Keratinocyte (primary cell): ENCODE results near the gene IQGAP3. TPM values are rescaled to one million over a fixed set of nuclear protein-coding genes. Genes with fewer than 3 reads are reported as not detected.

ENCODE experiments used
- DNase-seq: peaks from one replicate; pipeline ENCODE4 v3.0.0-alpha.2; 2011; ENCODE audit warnings: low read depth, missing footprints, low spot score
- FAIRE-seq: peaks from 2 replicates; lab custom pipeline; 2011; peaks lifted over from hg19 to GRCh38; lab: Jason Lieb, UNC
- H2AFZ ChIP-seq: 2 replicates; pipeline ENCODE4 v1.6.0; 2012; ENCODE audit warnings: low read length, control low read depth, inconsistent platforms; ENCODE audit not compliant: control insufficient read depth
- H3K27ac ChIP-seq: 2 replicates; pipeline ENCODE4 v1.5.1; 2011; ENCODE audit warnings: low read length; ENCODE audit not compliant: control insufficient read depth, insufficient read depth
- H3K27me3 ChIP-seq: 3 replicates; pipeline ENCODE4 v1.6.0; 2011; ENCODE audit warnings: low read length; ENCODE audit not compliant: control insufficient read depth, insufficient read depth; ENCODE audit errors: extremely low read depth
- H3K36me3 ChIP-seq, 2 experiments: 2 replicates in 1 of 2; 3 replicates in 1 of 2; pipeline ENCODE4 v1.5.1; 2011; ENCODE audit warnings: low read length in 2 of 2, mild to moderate bottlenecking in 1 of 2; ENCODE audit not compliant: control insufficient read depth in 2 of 2, insufficient read depth in 2 of 2; ENCODE audit errors: extremely low read depth in 1 of 2
- H3K4me1 ChIP-seq: 3 replicates; pipeline ENCODE4 v1.5.1; 2011; ENCODE audit warnings: low read length; ENCODE audit not compliant: control insufficient read depth, insufficient read depth; ENCODE audit errors: extremely low read depth
- H3K4me2 ChIP-seq: 3 replicates; pipeline ENCODE4 v1.6.0; 2011; ENCODE audit warnings: low read depth, low read length; ENCODE audit not compliant: control insufficient read depth, insufficient read depth; ENCODE audit errors: extremely low read depth
- H3K4me3 ChIP-seq, 3 experiments: fragments of 200-600 bp in 1 of 3; sonication (generic) in 1 of 3; 2 replicates in 2 of 3; 3 replicates in 1 of 3; pipeline ENCODE4 v1.5.1; 2011 to 2016; ENCODE audit warnings: low read length in 3 of 3, mild to moderate bottlenecking in 3 of 3, control low read depth in 2 of 3, inconsistent platforms in 1 of 3, low read depth in 1 of 3, mixed read lengths in 1 of 3, mixed run types in 1 of 3, moderate library complexity in 1 of 3; ENCODE audit not compliant: control insufficient read depth in 2 of 3, insufficient read depth in 2 of 3; ENCODE audit errors: extremely low read depth in 1 of 3
- H3K79me2 ChIP-seq: 2 replicates; pipeline ENCODE4 v1.6.0; 2012; ENCODE audit warnings: low read length; ENCODE audit not compliant: control insufficient read depth, insufficient read depth
- H3K9ac ChIP-seq: 3 replicates; pipeline ENCODE4 v1.6.0; 2011; ENCODE audit warnings: low read length; ENCODE audit not compliant: control insufficient read depth, insufficient read depth; ENCODE audit errors: extremely low read depth
- H3K9me1 ChIP-seq: 3 replicates; pipeline ENCODE4 v1.6.0; 2011; ENCODE audit warnings: low read length; ENCODE audit not compliant: control insufficient read depth, insufficient read depth; ENCODE audit errors: extremely low read depth
- H3K9me3 ChIP-seq: 2 replicates; pipeline ENCODE4 v1.5.1; 2012; ENCODE audit warnings: low read depth, low read length; ENCODE audit not compliant: control insufficient read depth
- H4K20me1 ChIP-seq: 3 replicates; pipeline ENCODE4 v1.6.0; 2011; ENCODE audit warnings: low read length; ENCODE audit not compliant: control insufficient read depth, insufficient read depth; ENCODE audit errors: extremely low read depth
- EZH2 ChIP-seq: IDR thresholded peaks from one replicate; pipeline ENCODE4 v1.6.1; 2012; ENCODE audit warnings: inconsistent platforms, mild to moderate bottlenecking, low read length, moderate library complexity
- dilution Hi-C: fragments of 300-500 bp; cut with MboI; formaldehyde crosslinking; loops from one replicate; pipeline ENCODE4 v1.7.0; 2020; ENCODE audit warnings: low sequenced_read_pairs; ENCODE audit not compliant: extremely low pct_ligation_motif_present
- polyA plus RNA-seq, 5 experiments: library from polyadenylated mRNA; depleted of rRNA in 3 of 5; stranded (reverse) in 3 of 5; stranded (forward) in 1 of 5; unstranded in 1 of 5; fragments of >200 nt; gene quantifications; 1 replicate in 1 of 5; 2 replicates in 3 of 5; 3 replicates in 1 of 5; pipeline versions ENCODE4 v1.2.1 to v1.2.3, GENCODE V29; 2011 to 2012; ENCODE audit warnings: missing spikeins in 2 of 5, low read depth in 1 of 5, low replicate concordance in 1 of 5
- TF ChIP-seq, protein P1 (sequence below), 3 experiments: IDR thresholded peaks in 1 of 3; conservative IDR thresholded peaks in 1 of 3; optimal IDR thresholded peaks in 1 of 3; 2 replicates in 2 of 3; 3 replicates in 1 of 3; pipeline versions ENCODE3 to v1.5.1; 2011; ENCODE audit warnings: low read length in 3 of 3, mild to moderate bottlenecking in 3 of 3, moderate library complexity in 2 of 3, control low read depth in 1 of 3, inconsistent platforms in 1 of 3; ENCODE audit not compliant: insufficient read depth in 2 of 3; ENCODE audit errors: extremely low read depth in 1 of 3

IQGAP3 gene
- polyA plus RNA-seq, 1 donor (not counting 4 experiments of a cell fraction or from before 2014, with no cell fraction given), result 5.3 TPM

DNA sequence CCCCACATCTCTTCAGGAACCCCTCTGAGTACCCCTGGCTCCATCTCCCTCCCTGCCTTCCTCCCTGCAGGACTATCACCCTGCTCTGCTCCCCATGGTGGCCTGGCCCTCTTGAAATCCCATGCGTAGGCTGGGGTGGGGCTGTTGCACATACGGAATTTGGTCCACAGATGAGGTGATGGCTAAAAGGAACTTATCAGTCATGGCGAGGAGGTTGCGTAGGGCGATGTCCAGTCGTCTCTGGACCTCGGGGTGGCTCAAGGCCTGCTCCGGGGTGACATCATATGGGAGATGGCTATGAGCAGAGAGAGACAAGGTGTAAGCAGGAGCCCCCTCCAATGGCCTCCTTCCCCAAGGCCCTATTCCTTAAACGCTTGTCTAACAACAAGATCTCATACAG lies 35.3 kb downstream of the IQGAP3 start:
- Histone ChIP-seq H3K9me1 (no peaks in the 10 kb centered on the region), H3K4me3 (no peak overlapping the region), H3K9ac (no peak overlapping the region), H3K79me2 (no peaks in the 10 kb centered on the region), H3K4me1 (no peaks in the 10 kb centered on the region), H3K9me3 (no peaks in the 10 kb centered on the region), H3K4me2 (no peak overlapping the region), H2AFZ (no peak overlapping the region), H3K27ac (no peak overlapping the region), H3K36me3 (peaks cover 0 to 35% of the 10 kb centered on the region in 2 experiments), H4K20me1 (no peaks in the 10 kb centered on the region), H3K27me3 (no peaks in the 10 kb centered on the region)
- TF ChIP-seq, protein P1, sequence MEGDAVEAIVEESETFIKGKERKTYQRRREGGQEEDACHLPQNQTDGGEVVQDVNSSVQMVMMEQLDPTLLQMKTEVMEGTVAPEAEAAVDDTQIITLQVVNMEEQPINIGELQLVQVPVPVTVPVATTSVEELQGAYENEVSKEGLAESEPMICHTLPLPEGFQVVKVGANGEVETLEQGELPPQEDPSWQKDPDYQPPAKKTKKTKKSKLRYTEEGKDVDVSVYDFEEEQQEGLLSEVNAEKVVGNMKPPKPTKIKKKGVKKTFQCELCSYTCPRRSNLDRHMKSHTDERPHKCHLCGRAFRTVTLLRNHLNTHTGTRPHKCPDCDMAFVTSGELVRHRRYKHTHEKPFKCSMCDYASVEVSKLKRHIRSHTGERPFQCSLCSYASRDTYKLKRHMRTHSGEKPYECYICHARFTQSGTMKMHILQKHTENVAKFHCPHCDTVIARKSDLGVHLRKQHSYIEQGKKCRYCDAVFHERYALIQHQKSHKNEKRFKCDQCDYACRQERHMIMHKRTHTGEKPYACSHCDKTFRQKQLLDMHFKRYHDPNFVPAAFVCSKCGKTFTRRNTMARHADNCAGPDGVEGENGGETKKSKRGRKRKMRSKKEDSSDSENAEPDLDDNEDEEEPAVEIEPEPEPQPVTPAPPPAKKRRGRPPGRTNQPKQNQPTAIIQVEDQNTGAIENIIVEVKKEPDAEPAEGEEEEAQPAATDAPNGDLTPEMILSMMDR (optimal IDR thresholded peaks at IDR 0.05 in 1 of 3, IDR thresholded peaks at IDR 0.05 in 1 of 3, conservative IDR thresholded peaks at IDR 0.05 in 1 of 3; ENCODE audit: extremely low read depth in 1 of 3, insufficient read depth in 2 of 3, low read length in 3 of 3), result no peak
- no peak for TF ChIP-seq EZH2
- dilution Hi-C loops, result no loop called here
- DNase-seq (no peak), FAIRE-seq (no peak)

DNA sequence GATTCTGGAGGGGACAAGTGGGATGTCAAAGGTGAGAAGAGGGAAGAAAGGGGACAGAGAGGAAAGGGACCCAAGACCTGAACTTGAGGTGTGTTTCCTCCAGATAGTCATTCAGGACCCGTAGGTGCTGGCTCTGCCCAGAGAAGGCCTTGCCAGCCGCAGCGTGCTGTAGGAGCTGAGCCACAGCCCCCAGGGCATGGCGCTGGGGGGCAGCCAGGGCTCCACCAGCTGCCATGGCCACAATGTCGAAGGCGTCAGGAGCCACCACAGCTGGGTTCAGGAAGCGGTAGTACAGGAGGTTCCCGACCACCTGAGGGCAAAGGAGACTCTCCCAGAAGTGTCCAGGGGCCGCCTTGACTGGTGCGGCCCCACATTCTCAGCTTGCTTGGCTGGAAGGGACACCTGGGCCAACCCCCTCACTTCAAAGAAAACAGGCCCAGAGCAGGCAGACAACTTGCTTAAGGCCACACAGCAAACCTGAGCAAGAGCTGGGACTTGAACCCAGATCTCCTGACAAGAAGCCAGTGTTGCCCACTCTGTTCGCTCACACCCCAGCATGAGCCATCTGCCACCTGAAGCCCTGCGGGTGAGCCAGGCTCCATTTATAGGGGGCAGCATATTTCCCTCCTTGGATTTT lies 37.8 kb downstream of the IQGAP3 start:
- DNase-seq, result no peak
- Histone ChIP-seq H2AFZ (no peak overlapping the region), H3K27me3 (no peaks in the 10 kb centered on the region), H3K4me2 (no peak overlapping the region), H3K27ac (no peak overlapping the region), H3K9me1 (no peaks in the 10 kb centered on the region), H3K4me3 (no peak overlapping the region), H3K9ac (no peak overlapping the region), H4K20me1 (no peaks in the 10 kb centered on the region), H3K9me3 (no peaks in the 10 kb centered on the region), H3K36me3 (peaks cover 0 to 46% of the 10 kb centered on the region in 2 experiments), H3K79me2 (no peaks in the 10 kb centered on the region), H3K4me1 (no peaks in the 10 kb centered on the region)
- no peak for TF ChIP-seq EZH2
- TF ChIP-seq, protein P1 (optimal IDR thresholded peaks at IDR 0.05 in 1 of 3, IDR thresholded peaks at IDR 0.05 in 1 of 3, conservative IDR thresholded peaks at IDR 0.05 in 1 of 3; ENCODE audit: extremely low read depth in 1 of 3, insufficient read depth in 2 of 3, low read length in 3 of 3), result no peak
- dilution Hi-C loops, result no loop called here
- no peak for FAIRE-seq
